NCI-H1930 (cell line): ENCODE results near the gene CMAS.
"Not testable (repeated sequence)": the region's sequence is repeated elsewhere in the genome, so short reads cannot be mapped to it uniquely, and the experiment has no call there.

Experiments used
- DNase-seq, 2 experiments: peaks; one replicate each; lab custom pipeline; 2025; lab: John Stamatoyannopoulos, UW

The CMAS gene

GRCh38 chr12:22047494-22047893 is 1.5 kb downstream of the CMAS start:
- no peak for DNase-seq

- DNase-seq = no peak
Measured at GRCh38 chr12:22048351-22049041, 2.5 kb downstream of the CMAS start.

GRCh38 chr12:22050078-22050477 is 4.1 kb downstream of the CMAS start:
- no peak for DNase-seq

- DNase-seq = no peak
Measured at GRCh38 chr12:22051114-22051698, 5.2 kb downstream of the CMAS start.

- DNase-seq = not testable (repeated sequence)
Measured at GRCh38 chr12:22052994-22053393, 7.0 kb downstream of the CMAS start.

- no peak for DNase-seq
Measured at GRCh38 chr12:22054155-22054554, 8.1 kb downstream of the CMAS start.

GRCh38 chr12:22056607-22057006 is 10.6 kb downstream of the CMAS start:
- no peak for DNase-seq

GRCh38 chr12:22059976-22060647 is 14.1 kb downstream of the CMAS start:
- DNase-seq = no peak

- DNase-seq = no peak
Measured at GRCh38 chr12:22064968-22065367, 18.9 kb downstream of the CMAS start.

- DNase-seq = no peak
Measured at GRCh38 chr12:22066310-22066709, 20.3 kb downstream of the CMAS start.

- DNase-seq = no peak
Measured at GRCh38 chr12:22069851-22070250, 23.8 kb downstream of the CMAS start.

- DNase-seq = no peak
Measured at GRCh38 chr12:22082190-22082701, 36.2 kb downstream of the CMAS start.

GRCh38 chr12:22083167-22083566 is 37.1 kb downstream of the CMAS start:
- DNase-seq = peak in 1 of 2 experiments; percentile 8

- DNase-seq = no peak
Measured at GRCh38 chr12:22084852-22085251, 38.8 kb downstream of the CMAS start.

GRCh38 chr12:22088886-22089285 is 42.9 kb downstream of the CMAS start:
- no peak for DNase-seq

GRCh38 chr12:22089486-22089885 is 43.5 kb downstream of the CMAS start:
- DNase-seq = no peak

GRCh38 chr12:22099062-22099461 is 53.0 kb downstream of the CMAS start:
- not testable (repeated sequence) for DNase-seq

- DNase-seq = no peak
Measured at GRCh38 chr12:22100958-22101748, 55.1 kb downstream of the CMAS start.

- no peak for DNase-seq
Measured at GRCh38 chr12:22101749-22102243, 55.8 kb downstream of the CMAS start.

- no peak for DNase-seq
Measured at GRCh38 chr12:22103418-22103817, 57.4 kb downstream of the CMAS start.

GRCh38 chr12:22105542-22105941 is 59.5 kb downstream of the CMAS start:
- no peak for DNase-seq

GRCh38 chr12:22110176-22110575 is 64.2 kb downstream of the CMAS start:
- DNase-seq = no peak
